NK-92 (cell line): ENCODE measurements around the gene RFX4.
"Not testable (repeated sequence)": the region's sequence is repeated elsewhere in the genome, so short reads cannot be mapped to it uniquely, and the experiment has no call there.

Experiments used
- DNase-seq: peaks from one replicate; lab custom pipeline; 2025; ENCODE audit not compliant: unreplicated experiment; lab: John Stamatoyannopoulos, UW

Gene RFX4

DNA sequence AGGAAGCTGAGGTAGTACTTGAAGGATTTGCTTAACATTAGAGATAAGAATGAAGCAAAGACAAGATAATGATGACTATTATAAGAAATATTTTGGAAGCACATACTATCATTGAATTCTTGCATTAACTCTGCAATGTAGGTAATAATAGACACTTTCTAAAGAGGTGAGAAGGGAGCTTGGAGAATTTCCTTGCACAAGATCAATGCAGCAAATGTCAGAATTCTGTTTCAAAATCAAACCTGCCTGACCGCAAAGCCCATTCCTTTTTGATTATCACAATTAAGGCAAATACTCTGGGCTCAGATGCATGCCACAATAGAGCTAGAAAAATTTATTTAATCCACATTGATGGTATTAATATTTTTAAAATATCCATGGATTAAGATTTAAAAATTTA lies 141.3 kb downstream of the RFX4 start:
- DNase-seq: no peak

DNA sequence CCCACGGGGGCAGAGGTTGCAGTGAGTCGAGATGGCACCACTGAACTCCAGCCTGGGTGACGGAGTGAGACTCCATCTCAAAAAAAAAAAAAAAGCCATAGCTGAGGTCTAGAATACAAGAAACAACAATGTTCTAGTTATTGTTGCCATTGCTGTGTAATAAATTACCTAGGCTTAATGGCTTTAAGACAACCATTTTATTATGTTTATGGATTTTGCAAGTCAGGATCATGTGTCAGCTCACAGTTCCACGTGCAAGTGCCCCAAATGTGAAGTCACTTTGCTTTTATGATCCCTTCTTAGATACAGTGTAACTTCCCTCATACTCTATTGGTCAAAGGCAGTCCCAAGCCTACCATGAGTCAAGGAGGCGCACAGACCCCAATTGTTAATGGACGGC lies 142.1 kb downstream of the RFX4 start:
- no peak for DNase-seq

DNA sequence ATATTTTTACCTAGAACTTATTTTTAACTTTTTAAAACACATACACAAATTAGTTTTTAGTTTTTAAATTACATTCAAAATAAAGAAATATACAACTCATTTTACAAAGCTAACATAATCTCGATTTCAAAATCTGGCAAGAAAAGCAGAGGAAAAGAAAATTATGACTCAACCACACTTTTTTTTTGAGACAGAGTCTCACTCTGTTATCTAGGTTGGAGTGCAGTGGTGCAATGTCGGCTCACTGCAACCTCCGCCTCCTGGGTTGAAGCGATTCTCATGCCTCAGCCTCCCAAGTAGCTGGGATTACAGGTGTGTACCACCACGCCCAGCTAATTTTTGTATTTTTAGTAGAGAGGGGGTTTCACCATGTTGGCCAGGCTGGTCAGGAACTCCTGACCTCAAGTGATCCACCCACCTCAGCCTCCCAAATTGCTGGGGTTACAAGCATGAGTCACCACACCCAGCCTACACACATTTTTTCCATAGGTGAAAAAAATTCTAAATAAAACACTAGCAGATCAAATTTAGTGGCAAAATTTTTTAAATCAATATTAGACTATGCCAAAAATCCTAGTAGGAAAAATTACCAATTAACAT lies 143.9 kb downstream of the RFX4 start:
- DNase-seq: not testable (repeated sequence)

DNA sequence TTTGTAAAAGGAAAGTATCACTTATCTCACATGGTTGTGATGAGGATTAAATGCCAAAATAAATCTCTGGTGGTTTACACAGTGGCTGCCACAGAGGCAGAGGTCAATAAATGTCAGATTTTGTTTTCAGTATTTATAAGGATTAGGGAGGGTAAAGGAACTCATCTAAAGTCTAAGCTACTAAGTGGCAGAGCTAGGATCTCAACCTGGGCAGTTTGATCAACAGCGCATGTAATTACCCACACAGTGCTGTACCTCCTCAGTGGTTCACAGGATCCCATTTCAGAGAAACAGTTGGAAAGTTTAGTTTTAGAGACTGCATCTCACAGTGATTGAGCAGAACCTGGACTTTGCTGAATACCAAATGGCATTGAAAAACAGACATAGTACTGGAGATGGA lies 146.8 kb downstream of the RFX4 start:
- DNase-seq: no peak

DNA sequence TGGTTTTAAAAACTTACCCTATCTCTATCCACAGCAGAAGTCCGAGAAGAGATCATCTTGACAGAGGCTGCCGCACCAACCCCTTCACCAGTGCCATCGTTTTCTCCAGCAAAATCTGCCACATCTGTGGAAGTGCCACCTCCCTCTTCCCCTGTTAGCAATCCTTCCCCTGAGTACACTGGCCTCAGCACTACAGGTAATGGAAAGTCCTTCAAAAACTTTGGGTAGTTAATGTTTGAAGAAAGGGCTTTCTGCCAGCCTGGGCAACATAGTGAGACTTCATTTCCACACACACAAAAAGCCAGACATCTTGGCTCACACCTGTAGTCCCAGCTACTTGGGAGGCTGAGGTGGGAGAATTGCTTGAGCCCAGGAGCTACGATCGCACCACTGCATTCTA lies 150.1 kb downstream of the RFX4 start:
- DNase-seq: no peak

DNA sequence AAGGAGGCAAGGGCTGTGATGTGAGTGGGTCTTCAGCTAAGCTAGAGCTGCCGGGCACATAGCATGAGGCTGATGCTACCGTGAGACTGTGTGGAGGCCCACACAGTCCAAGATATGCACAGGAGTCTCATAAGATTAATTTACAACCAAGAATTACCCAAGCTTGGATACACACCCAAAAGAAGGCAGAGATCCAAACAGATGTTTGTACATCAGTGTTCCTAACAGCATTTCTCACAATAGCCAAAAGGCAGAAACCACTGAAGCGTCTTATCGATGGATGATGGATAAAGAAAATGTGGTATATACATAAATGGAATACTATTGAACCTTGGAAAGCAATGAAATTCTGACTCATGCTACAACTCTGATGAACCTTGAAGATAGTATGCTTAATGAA lies 150.9 kb downstream of the RFX4 start:
- no peak for DNase-seq

DNA sequence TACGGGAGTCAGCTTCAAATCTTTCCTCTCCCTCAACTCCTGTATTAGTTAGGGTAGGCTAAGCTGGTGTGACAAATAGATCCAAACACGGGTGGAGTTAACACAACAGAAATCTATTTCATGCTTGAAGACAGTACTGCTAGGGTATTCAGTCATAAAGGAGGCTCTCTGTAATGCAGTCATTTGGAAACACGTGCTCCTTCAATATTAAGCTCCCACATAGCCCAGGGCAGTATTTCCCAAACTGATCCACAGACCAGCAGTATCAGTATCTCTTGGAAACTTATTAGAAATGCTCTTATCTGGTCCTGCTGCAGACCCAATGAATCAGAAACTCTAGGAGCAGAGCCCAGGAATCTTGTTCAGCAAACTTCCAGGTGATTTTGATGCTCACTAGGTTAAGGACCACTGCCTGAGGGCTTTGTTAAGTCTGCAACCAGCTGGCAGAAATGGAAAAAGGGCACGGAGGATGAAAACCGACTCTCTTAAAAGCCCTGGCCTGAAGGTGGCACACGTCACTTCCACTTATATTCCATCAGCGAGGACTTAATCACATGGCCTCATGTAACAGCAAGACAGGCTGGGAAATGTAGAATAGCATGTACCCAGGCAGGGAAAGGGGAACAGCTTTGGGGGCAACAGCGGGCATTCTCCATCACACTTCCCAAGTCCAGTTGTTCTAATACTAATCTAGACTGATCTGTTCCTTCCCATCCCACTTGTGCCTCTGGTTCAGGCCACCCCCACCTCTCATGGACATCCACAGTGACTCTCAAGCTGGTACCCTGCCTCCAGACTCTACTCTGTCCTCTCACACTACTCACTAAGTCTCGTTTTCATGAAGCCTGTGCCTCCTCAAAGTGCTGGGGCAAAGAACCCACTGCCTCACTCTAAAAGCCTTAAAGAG lies 153.5 kb downstream of the RFX4 start:
- DNase-seq: no peak

DNA sequence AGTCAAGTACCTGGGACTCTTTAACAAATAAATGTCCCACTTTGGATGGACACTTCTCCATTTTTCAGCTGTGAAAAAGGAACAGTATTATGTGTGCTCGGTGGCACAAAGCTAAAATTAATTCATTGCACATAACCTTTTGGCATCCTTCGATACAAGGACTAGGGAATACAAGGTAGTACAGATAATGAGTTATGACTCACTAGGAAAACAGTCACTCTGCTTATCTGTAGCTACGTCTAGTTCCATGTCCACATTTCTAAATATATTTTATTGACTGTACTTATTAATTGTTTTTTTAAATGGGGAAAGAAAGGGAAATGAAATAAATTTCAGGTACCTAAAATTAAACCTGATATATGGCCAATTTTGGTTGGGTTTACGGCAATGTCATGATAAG lies 156.5 kb downstream of the RFX4 start:
- no peak for DNase-seq

DNA sequence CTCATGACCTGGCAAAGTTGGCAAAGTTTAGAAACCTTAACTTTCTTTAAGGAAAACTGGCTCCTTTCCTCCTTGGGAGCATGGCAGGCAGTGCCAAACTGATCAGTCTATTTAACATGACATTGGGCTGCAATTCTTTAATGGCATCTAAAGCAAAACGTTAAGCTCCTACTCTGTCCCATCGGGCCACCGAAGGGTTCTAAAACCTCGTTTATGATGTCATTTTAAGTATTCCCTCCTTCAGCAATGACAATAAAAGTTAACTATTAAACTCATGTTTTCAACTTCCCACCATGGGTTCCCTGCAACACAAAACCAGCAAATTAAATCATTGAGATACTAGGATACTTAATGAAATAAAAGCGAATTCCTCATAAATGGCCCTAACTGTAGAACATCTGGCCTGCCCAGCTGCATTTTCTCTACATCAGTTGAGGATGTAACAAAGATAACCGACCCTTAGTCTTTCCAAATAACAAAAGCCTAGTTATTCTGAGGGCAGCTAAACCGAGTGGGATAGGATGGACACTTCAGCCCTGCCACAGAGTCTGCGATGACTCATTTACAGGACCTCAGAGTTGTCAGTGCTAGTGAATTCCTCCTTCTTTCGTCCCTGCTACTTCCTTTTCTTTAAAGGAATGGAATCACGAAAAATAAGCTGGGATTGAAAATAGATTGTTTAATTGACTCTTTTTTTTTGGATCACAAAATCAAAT lies 157.2 kb downstream of the RFX4 start:
- DNase-seq: no peak

DNA sequence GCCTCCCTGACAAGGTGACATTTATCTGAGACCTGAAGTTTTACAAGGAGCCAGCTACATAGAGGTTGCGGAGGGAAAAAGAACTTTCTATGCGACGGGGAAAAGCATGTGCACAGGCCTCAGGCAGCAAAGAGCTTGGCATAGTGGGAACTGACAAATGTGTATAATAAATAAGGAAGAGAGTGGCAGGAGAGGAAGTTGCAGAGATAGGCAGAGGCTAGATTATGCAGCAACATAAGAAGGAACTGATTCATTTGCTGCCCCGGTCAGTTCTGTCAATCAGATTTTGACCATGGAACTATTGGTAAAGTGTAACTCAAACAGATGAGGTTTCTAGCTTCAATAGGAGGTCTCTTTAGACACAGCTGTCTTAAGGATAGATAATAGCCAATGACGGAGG lies 158.0 kb downstream of the RFX4 start:
- no peak for DNase-seq

DNA sequence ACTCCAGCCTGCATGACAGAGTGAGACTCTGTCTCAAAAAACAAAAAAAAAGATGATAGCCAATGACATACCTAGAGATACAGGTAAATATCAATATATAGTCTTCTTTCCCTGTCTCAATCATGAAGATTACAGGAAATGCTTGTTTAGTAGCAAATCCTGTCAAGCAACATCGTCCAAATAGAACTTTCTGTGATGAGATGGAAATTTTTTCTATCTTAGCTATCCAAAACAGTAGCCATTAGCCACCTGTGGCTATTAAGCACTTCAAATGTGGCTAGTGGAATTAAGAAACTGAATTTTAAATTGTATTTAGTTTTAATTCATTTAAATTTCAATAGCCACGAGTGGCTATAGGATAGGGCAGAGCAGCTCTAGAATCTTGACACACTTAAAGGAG lies 158.4 kb downstream of the RFX4 start:
- DNase-seq: no peak

DNA sequence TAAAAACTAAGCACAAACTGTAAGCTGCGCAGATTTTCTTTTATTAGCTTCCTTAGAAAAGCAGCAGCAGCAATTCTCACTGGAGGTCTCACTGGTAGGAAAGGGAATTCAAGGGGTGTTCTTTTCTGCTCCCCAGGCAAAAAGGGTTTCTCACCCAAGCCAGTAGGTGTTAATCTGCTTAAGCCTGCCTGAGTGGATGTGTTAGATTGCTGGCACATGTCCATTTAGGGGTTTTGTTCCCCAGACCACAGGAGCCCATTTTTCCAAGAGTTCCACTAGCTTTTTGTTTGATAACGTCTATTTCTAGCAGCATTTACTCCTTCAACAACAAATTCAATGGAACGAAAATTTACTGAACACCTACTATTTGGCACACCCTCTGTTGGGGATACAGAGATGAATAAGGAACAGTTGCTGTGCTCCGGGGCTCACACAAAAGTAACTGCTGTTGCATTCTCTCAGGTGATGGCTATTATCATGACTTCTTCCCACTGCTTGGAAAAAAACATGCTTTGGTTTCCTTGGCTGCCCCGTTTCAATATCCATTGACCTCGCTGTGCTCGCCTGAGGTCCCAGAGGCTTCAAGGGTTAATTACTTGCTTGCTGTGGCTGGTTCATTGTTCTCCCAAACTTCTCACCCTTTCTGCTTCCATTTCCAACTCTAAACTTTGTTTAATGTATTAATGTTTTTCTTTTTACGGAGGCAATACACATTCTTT lies 160.6 kb downstream of the RFX4 start:
- no peak for DNase-seq

DNA sequence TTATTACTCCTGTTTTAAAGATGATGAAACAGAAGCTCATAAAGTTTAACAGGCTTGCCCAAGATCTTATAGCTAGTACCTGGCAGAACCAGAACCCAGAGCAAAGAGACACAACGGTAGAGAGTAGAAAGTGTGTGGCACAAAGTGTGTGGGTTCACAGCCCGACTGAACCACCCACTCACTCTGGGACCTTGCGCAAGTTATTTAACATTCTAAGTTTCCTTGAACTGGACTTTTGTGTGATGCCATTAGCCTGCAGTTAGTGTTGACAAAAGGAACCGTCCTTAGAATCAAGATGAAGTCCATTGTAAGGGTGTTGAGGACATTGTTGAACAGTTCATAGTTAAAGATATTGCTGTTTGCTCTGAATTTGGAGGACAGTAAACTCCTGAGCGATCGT lies 161.8 kb downstream of the RFX4 start:
- no peak for DNase-seq

DNA sequence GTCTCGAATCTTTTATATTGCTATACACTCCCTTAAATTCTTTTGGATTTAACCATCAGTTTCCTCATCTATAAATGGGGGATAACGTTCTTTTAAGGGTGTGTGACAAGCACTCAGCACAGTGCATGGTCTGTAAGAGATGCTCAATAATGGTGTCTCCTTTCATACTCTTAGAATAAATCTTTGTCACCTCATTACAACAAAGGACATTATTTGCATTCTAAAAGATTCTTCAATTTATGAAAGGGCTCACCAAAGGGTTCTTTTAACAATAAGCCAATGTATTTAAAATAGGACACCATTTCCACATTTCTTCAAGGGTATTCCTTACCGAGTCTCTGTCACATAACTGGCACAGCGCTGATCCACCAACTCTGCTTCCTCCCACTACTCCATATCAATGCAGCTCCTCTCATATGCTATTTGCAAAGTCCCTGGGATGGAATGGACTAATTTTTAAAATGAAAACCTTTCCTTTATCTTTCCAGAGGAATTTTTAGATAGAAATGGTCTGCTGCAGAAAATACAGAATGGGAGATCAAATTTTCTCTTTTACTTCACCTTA lies 162.5 kb downstream of the RFX4 start:
- DNase-seq: no peak

DNA sequence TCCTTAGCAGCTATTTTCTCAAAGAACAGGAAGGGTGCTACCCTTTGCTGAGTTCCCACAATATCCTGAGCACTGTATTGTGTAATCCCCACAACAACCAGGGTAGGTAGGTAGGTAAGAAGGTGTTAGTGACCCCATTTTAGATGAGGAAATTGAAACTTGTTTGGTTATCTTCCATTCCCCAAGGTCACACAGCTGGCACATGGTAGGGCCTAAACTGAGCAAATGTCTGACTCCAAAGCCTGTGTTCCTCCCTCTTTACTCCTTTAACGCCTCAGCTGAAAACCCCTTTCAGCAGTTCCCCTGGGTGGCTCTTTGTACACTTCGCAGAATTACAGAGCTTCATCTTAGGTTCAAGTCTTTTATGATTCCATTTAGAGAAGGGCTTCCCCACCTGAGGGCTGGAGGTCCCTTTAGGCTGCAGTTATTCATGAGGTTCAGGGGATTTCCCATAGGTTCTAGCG lies 165.2 kb downstream of the RFX4 start:
- no peak for DNase-seq

DNA sequence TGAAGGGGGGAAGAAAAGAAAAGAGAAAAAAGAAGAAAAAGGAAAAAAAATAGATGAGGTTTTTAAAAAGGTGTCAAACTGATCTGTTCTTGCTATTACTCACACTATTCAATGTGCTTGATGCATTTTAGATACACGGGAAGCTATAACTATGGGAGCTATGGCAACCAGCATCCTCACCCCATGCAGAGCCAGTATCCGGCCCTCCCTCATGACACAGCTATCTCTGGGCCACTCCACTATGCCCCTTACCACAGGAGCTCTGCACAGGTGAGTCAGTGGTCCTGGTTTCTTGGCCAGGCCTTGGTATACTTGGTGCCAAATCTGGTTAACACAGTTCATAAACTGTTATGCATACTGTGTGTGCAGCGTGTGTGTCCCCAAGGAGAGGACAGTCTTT lies 167.7 kb downstream of the RFX4 start:
- no peak for DNase-seq

DNA sequence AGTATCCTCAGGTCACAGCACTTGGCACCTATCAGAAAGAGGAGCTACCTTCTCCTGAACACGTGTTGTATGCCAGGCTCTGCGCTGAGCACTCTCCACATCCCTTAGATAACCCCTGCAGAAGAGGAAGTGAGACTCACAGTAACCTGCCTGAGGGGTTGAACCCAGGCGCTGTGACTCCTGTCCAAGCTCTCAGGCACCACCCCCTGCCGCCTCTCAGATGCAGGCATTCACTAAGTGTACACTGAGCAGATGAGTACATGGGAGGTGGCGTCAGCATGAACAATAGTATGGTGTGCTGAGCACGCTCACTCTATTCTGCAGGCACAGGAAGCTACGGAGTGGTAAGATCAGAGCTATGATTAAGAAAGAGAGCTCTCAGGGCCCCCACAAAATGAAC lies 170.7 kb downstream of the RFX4 start:
- no peak for DNase-seq

DNA sequence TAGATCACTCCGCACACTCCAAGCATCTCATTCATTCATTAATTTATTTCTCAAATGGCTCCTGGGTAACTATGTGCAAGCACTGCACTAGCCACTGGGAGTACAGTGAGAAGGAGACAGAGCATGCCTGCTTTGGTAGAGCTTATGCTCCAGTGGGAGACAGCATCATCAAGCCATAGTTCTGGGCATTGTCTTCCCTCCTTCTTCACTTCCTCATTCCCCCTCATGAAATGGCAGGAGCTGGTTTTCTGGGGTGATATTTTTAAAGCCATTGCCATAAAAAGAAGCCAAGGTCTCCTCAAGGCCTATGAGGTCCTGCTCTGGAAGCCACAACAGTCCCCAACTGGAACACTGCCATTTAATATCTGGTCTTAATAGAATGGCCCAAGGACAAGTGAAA lies 171.5 kb downstream of the RFX4 start:
- no peak for DNase-seq

DNA sequence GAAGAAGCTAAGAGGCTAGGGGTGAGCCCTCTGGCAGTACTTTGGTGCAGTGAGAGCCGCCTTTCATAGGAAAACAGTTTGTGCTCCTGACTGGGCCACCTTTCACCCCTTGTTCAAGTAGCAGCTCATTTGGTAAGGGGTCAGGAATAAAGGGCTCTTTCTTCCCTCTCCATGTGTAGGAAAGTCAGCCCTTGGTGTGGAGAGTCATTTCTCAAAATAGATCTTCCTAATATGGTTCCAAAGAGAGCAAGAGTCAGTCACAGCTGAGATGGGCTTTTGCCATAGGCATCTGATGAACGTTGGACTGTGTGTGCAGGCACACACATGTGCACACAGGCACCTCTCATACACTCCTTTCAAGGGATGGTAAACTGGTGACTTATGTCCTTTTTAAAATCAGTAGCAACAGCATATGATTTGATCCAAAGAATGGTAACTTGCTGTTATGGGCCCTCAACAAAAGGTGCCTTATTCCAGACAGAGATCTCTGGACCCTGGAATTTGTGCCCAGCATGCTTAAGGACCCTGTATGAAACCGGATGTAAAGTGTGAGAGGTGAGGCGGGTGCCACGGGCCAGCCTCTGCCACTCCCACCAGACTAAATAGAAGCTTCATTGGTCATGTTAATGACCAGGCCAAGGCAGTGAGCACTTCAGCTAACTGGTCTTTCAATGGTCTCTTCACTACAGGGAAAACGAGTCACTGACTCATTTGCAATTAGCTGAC lies 175.0 kb downstream of the RFX4 start:
- DNase-seq: no peak

DNA sequence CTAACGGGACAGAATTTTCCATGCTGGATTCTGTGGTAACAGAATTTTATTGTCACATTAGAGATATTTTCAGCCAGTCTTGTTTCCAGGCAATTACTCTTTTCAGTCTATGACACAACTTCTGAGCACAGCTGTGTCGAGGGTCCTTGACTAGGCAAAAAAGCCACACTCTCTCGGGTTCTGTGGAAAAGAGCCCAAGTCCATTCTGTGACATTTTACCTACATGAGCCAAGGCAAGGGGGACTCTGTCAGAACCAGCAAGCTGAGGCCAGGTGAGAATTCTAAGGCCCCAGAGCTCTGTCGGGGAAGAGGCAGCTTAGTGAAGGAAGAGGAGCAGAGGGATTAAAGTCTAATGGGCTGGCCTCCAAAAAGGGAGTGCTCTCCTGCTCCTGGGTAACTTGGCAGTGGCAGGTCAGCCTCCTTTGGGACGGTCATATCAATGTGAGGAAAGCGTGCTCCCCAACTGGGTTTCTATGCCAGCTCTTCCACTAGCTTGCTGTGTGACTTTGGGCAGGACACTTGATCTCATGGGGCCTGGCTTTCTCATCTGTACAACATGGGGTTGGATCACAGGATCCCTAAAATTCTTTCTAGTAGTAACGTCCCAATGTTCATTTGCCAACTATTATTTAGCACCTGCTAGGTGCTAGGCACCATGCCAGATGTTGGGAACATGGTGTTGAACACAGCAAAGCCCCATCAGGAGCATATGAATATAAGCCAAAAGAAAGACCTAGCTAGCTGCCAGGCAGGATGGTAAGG lies 175.7 kb downstream of the RFX4 start:
- DNase-seq: no peak
